Activated CD4-positive, CD25-positive, alpha-beta regulatory T cell (primary cell): ENCODE results near the gene TDRD5.

Experiments used
- DNase-seq, 4 experiments: peaks; one replicate each; lab custom pipeline; 2025; lab: John Stamatoyannopoulos, UW

The TDRD5 gene, protein sequence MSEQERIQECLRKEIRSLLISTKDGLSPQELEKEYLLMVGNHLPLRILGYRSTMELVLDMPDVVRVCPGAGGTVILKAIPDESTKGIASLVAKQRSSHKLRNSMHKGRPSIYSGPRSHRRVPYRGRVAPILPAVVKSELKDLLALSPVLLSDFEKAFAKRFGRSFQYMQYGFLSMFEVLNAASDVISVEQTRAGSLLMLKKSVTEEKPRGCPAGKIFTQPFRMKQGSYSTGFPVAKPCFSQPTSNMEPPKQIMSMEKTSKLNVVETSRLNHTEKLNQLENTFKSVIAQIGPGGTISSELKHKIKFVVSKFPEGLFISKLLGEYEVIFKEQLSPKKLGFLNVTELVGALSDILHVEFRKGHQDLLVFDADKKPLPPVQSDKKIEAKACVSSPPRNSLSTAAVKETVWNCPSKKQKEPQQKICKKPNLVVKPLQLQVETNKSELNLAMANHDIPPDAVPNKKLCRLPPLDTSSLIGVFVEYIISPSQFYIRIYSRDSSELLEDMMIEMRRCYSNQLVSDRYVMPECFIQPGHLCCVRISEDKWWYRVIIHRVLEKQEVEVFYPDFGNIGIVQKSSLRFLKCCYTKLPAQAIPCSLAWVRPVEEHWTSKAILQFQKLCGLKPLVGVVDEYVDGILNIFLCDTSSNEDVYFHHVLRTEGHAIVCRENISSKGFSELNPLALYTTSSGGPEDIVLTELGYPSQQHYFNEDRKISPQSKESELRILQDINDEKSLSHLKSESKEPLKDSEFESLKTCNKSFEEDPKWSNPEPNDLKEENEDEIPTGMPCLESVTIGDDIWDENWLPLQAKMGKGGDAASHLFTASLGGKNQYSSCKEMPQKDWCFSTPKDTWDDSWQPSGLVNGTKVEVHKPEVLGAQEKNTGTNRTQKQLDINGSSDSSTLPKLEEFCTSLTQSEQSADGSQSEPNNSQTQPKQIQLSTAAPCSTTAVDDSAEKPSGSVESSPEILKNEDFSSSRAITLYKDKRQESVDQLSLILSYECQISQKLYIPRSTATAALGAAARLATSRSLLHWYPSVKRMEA

DNA sequence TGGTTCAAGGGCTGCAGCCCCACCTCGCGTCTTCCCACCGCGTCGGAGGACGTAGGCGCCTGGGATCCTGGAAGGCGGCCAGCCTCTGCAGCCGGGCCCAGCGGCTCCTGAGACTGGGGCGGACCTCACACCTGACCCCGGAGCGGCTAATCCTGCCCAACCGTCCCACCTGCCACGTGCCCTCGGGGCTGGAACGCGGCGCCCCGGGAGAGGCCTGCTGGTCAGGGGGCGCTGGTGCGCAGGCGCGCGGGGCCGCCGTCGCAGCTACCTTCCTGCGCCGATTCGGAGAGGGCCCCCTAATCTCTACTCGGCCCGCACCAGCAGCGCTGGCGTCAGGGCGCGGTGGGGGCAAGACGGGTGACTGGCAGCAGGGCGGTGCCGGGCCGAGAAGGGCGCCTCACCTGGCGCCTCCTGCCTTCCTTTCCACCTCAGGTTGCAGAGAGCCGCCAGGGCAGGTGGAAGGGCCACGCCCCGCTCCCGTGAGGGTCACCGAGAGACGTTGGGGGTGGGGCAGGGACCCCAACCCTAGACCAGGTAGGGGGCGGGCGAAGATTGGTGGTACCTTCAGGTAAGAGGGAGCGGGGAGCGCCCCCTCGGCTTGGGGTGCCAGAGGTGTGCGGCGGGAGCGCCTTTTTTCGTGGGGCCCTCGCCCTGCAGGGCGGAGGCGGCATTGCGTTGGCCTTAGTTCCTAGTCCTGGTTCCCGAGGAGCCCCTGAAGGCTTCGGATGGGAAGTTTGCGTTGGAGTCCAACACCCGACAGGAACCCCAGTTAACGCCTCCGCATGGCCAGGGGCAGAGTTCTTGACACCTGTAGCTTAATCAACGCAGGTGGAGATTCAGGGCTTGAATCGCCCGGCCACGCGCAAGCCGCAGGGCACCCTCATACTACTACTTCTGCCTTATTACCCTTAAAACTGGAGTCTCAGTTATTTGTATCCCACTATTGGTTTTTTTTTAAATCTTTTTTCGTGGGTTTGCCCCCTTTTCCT is at the start of gene TDRD5:
TSS of gene TDRD5 (plus strand) at position 241 of the 989 bp plus-strand sequence. CDS start 784 bp downstream, outside the sequence.
- DNase-seq = no peak

DNA sequence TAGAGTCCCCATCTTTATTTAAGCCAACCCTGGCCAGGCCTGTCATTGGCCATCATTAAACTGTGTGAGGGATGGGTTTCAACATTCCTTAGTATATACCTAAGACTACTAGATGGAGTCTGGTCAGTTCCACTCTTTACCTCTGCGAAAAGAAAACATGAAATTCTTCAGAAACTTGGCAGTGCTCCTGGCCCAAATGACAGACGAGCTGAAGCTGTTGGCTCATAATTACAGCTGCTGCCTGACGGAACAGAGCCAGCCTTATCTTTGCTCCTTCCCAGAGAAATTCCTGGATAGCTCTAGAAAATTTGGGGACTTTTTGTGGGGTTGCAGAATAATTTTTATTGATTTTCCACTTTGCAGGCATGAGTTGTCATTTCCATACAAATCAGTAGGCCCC is 46.3 kb upstream of the TDRD5 start:
- no peak for DNase-seq

DNA sequence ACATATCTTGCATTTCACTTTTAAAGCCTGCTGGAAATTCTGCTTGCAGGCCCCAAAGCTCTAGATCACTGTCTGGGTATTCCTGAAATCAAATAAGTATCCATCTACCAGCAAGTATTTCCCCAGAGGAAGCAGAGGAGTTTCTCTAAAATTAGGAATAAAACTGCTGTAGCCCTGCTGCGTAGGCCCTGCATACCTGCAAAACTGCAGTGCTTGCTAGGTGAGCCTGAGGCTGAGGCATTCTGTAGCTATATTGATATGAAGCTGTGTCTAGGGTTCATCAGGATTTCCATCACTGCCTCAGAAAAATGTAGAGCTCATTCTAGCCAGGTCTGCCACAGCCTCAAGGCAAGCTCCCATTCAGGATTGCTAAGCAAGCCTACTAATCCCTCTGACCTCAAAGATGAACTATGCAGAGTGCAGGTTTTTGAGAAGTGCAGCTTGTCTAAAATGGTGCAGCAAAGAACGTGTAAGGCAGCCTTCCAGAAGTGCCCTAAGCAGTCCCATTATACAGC is 44.6 kb upstream of the TDRD5 start:
- no peak for DNase-seq

DNA sequence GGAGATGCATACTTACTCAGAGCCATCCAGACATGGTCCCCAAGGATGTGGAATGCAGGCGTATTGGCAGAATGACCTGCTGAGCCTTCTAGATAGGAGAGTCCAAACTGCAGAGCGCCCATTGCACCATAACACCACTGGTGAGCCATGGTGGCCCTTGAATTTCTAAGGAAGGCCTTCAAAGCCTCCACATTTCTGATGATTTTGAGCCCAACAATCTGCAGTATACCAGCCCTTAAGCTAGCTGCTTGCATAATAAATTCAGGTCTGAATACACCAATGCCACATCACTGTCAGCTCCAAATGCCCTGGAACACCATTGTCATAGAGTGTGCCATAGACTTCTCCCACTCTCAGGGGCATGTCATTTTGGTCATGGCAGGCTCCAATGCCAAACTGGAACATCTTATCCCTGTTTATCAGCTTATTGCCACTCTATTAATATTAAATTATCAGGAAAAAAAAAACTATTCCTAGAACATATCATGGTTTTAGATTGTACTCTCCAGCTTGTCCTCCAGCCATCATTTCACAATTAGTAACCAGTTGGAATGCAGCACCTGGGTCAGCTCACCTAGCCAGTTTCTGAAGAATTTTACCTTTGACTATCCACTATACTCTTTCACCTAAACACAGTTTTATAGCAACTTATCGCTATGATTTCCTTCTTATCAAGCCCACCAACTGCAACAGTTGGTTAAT is 42.8 kb upstream of the TDRD5 start:
- no peak for DNase-seq

DNA sequence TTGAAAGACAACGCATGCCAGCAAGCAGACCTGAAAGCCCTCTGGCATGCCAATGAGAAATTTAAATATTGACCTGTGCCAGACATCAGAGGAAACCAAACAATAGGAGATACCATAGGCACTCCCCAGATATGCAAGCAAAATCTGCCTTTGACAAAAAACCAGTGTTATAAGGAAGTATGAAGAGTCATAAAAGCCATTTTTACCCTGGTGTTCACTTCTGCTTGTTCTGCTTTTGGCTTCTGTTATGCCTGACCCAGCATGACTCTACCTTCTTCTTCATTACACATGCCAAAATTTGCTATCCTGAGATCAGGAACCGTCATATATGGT is 42.3 kb upstream of the TDRD5 start:
- DNase-seq = no peak

DNA sequence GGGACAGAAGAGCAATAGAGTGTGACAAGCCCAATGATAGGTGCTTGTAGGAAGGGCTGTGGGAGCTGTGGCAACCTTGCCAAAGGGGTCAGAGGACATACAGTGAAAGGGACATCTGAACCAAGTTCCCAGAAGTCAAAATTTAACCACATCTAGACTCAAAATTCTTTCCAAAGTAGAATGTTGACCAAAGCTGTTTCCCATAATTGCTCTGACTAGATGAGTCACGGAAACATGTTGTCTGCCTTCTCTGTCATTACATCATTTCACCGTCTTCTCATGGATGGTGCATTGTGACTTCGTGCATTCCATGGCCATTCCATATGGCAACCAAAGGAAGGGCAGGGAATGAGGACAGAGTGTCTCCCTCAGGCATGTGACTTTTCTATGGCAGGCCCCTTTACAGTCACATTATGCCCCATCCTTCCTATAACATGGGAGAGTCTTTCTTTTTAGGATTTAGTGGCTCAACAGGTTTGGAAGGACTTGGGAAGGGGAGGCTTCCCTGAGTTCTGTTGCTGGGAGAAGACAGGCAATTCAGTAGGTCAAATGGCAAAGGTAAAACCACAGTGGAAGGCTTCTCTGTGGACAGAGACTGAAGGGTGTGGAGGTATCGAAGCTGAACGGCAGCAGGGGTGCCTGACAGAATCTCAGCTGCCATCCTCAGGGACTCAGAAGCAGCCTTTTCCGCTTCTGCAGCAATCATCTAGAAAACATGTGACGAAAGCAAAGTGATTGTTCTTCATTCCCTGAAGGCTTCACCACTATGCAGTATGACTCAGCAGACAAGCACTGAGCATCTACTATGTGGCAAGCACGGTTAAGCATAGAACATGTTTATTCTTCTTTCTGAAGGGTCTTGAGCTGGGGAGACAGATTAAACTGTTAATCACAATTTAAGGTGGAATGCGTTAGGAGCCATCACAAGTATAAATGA is 40.6 kb upstream of the TDRD5 start:
- DNase-seq = no peak

DNA sequence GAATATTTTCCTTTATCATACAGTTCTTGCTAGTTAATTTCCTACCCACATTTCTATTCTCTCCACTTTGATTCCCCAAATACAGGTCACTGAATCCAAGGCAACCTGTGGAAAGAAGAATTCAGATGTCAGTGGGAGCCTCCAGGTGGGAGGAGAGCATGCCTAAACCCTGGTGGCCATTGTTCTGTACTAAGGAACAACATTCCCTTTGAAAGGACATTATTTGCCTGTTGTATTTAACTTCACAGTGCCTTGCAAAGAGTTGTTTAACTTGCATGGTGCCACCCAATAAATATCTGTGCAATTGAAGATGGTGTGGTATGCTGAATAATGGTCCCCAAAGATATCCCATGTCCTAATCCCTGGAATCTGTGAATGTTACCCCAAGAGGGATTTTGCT is 37.2 kb upstream of the TDRD5 start:
- DNase-seq = no peak

DNA sequence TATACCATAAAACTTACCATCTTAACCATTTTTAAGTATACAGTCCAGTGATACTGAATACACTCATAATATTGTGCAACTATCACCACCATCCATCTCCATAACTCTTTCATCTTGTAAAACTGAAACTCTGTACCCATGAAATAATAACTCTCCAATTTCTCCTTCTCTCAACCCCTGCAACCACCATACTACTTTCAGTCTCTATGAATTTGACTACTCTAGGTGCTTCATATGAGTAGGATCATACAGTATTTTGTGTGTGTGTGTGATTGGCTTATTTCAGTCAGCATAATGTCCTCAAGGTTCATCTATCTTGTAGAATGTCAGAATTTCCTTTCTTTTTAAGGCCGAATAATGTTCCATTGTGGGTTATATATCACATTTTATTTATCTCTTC is 33.6 kb upstream of the TDRD5 start:
- DNase-seq = no peak

DNA sequence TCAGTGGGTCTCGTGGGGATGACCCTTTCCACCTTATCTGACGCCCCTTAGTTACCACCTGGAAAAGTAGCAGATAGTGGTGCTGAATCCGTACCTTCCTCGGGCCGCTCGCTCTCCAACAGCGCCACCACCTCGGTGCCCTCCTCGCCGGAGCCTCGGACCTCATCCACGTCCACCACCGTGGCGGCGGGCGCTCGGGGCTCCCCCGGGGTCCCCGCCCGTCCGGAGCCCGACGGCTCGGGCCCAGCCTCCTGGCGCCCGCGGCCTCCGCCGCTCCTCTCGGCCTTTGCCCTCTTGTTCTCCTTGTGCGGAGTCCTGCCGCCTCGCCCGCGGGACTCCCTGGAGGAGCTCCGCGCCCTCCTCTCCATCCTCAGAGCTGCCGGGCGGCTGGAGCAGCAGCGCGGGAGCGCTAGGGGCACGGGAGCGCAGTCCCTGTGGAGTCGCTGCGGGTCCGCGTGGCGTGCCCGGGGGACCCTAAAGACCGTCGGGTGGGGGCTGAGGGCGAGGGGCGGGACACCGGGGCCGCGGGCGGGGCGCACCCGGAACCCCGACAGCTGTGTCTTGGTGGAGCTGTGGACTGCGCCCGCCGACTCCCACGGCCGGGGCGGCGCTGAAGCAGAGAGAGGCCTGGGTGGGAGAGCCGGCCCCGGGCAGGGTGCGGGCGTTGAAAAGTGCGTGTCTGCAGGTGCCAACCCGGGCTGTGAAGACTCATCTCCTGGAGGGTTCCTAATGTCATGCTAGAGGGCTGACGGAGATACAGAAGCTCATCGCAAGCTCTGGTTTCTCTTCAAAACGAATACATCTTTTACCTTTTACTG is 15.9 kb upstream of the TDRD5 start, which contains the start of gene NPHS2:
TSS of gene NPHS2 (minus strand) at position 452 of the 818 bp plus-strand sequence. CDS start at position 368, 84 bp downstream.
- DNase-seq = no peak

DNA sequence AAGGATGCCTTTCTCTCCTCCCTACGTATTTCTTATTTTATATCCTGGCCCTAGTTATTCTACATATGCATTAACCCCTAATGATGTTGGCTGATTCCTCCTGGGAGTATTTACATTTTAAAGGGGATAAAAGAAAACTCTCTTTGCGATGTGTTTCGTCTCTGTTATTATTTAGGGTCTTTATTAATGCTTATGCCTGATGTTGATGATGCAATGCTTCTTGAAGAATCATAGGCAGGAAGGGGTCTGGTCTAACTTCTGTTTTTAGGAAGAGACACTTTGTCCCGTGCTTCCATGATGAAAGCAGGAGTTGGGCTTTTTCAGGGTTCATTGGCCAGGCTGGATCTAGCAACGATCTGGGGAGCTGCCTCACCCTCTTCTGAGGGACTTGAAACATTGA is 15.1 kb upstream of the TDRD5 start:
- DNase-seq = no peak

DNA sequence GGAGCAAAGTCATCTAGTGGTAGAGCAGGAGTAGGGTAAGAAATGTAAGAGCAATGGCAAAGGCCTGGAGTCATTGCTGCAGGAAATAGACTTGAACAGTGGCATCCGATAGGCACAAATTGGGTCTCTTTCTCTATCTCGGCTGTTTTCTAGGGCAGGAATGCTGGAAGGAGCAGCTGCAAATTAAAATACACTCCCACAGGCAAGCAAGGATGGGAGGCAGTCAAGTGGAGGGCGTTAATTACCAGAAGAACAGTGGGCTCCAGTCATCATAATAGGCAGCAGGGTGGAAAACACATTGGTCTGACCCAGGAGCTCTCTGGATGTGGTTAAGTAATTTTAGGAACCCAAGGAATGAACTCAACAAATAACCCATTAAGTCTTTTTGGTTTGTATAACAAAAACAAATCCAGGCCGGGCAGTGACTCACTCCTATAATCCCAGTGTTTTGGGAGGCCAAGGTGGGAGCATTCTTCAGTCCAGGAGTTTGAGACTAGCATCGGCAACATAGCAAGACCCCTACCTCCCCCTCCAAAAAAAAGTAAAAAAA is 7.8 kb upstream of the TDRD5 start:
- DNase-seq = no peak

DNA sequence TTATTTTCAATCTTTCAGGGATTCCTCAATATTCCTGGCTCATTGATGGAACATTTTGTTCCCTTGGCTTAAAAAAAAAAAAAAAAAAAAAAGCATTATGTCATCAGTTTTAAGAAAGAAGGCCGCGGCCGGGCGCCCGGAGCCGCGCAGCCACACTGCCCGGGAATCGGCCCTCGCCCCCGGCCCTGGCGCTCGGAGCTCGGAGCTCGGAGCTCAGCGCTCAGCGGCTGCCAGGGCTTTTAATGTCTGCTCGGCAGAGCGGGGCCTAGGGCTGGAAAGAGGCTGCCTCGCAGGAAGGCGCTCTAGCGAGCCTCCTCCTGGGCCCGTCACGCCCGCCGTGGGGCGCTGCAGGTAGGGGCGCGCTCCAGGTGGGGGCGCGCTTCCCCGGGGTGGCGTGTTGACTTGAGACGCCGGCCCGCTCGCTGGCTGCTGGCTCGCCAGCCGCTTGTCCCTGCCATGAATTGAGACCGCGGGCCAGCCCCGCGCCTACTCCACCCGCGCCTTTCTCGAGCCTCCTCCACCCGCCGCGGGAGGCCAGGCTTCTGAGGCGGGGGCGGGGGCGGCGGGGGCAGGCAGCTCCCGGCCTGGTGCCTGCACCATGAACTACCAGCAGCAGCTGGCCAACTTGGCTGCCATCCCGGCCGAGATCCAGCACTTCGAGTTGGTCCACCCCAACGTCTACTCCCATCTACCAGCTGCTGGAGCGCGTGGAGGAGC is 5.4 kb upstream of the TDRD5 start:
- no peak for DNase-seq

DNA sequence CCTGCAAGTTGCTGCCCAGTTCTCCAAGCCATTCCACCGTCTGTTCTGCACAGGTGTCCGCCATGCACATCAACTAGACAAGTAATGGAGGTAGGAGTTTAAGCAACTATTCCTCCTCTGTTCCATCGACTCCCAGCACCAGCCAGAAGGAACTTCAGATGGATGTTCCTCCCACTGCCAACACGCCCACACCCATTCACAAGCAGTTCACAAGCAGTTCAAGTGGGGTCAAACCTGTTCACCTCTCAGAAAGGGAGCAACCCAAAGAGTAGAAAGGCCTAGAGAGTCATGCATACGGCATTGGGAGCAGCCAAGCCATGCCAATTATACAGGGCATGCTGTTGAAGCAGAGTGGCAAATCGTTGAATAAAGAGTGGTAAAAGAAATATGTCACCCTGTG is 4.3 kb upstream of the TDRD5 start:
- no peak for DNase-seq

DNA sequence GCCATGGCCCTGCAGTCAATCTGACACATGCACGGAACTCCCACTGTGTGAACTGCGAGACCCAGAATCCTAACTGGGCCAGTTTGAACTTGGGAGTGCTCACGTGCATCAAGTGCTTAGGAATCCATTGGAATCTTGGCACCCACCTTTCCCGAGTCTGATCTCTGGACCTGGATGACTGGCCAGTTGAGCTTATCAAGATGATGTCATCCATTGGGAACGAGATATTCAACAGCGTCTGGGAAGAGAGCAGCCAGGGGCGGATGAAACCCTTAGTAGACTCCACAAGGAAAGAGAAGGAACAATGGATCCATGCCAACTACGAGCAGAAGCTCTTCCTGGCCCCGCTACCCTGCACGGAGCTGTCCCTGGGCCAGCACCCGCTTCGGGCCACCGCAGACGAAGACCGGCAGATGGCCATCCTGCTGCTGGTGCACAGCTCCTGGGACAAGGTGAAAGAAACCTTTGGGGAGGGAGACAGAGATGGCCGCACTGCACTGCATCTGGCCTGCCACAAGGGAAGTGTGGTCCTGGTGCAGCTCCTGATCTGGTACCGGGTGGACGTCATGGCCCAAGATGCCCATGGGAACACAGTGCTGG is 3.1 kb upstream of the TDRD5 start:
- no peak for DNase-seq

DNA sequence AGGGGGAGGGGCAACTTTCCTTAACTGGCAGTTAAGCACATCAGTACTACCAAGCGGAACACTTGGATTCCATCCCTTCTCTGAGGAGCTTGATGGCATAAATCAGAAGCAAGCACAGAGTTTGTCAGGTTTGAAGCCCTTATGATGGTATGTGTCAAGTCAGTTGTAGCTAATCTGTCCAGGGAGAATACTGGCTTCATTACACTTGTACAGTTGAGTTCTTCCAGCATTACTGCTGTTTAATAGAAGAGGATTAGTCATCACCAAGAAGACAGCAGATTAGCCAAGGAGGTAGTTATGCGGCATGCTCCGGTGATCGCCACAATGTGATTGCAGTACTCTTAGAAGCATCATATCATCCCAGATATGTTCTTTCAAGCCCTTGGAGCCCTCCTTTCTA is 2.1 kb upstream of the TDRD5 start:
- DNase-seq = no peak

DNA sequence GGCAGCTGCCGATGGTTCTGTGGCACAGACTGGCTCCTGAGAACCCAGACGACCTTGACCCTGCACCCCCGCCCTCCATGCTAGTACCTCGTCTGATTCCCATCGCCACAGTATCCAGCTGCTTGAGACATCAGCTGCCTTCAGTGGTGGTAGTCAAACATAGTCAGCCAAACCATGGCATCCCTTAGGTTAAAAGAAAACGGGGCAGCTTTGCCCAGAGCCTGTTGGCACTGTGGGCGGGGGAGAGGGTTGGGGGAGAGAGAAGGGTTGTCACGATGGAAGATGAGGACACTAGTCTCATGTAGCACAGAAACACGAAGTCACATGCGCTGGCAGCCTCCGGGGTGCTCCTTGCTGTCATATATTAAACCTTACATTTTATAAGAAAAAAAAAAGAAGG is 961 bp upstream of the TDRD5 start:
- no peak for DNase-seq

DNA sequence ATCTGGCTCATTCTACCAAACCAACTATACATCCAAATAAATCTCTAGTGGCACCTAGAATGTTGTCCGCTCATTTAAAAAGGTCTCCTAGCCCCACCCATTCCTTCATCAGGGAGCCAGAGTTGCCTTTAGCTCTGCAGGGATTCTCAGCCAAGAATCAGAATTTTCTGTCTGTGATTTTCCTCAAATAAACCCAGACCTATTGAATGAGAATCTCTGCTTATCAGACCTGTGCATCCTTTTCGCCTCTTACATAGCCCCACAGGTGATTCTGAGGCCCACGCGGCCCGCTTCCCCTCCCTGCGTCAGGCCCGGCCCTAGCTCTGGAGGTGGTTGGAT is 410 bp upstream of the TDRD5 start:
- no peak for DNase-seq

DNA sequence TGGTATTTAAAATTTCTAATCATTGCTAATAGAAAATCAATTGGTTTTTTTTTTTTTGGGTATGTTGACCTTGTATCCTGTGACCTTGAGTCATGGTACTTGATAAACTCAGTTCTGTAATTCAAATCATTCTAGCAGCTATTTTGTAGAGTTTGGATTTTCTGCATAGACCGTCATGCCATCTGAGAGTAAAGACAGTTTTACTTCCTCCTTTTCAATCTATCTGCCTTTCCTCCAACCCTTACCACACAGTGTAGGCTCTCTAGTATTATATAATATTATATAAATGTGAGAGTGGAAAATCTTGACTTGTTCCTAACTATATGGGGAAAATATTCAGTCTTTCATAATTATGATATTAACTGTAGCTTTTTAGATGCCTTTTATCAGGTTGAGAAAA is 7.0 kb downstream of the TDRD5 start:
- no peak for DNase-seq
